Measurements from ENCODE around the gene NXPE2.

The NXPE2 gene

GRCh38 chr11:114679505-114679904 lies 1.2 kb downstream of the NXPE2 start:
- H3K9me3 ChIP-seq (ENCODE audit: severe bottlenecking): no peaks in the 10 kb centered on the region
- H3K4me1 ChIP-seq (ENCODE audit: insufficient read depth, poor library complexity, severe bottlenecking): no peaks in the 10 kb centered on the region
- no peak overlapping the region for H3K4me3 ChIP-seq (ENCODE audit: severe bottlenecking)
- H3K27ac ChIP-seq (ENCODE audit: poor library complexity, severe bottlenecking): no peak overlapping the region
- H3K36me3 ChIP-seq (ENCODE audit: low read depth): no peaks in the 10 kb centered on the region
- DNase-seq (ENCODE audit: low spot score) (no peak), ATAC-seq (ENCODE audit: low read depth) (no peak)
- no peak for TF ChIP-seq CTCF (IDR thresholded peaks at IDR 0.05; ENCODE audit: poor library complexity, severe bottlenecking)
- no peaks in the 10 kb centered on the region for H3K27me3 ChIP-seq (ENCODE audit: insufficient read depth, poor library complexity, severe bottlenecking)

- Histone ChIP-seq H3K27me3 (ENCODE audit: insufficient read depth, poor library complexity, severe bottlenecking) (no peaks in the 10 kb centered on the region), H3K4me3 (ENCODE audit: severe bottlenecking) (no peak overlapping the region), H3K4me1 (ENCODE audit: insufficient read depth, poor library complexity, severe bottlenecking) (no peaks in the 10 kb centered on the region), H3K27ac (ENCODE audit: poor library complexity, severe bottlenecking) (no peak overlapping the region), H3K9me3 (ENCODE audit: severe bottlenecking) (no peaks in the 10 kb centered on the region), H3K36me3 (ENCODE audit: low read depth) (no peaks in the 10 kb centered on the region)
- no peak for ATAC-seq (ENCODE audit: low read depth)
- no peak for DNase-seq (ENCODE audit: low spot score)
- no peak for TF ChIP-seq CTCF (IDR thresholded peaks at IDR 0.05; ENCODE audit: poor library complexity, severe bottlenecking)
Measured at GRCh38 chr11:114683007-114683406, 4.7 kb downstream of the NXPE2 start.

- H3K27ac ChIP-seq (ENCODE audit: poor library complexity, severe bottlenecking): no peak overlapping the region
- no peaks in the 10 kb centered on the region for H3K9me3 ChIP-seq (ENCODE audit: severe bottlenecking)
- H3K27me3 ChIP-seq (ENCODE audit: insufficient read depth, poor library complexity, severe bottlenecking): no peaks in the 10 kb centered on the region
- no peaks in the 10 kb centered on the region for H3K4me1 ChIP-seq (ENCODE audit: insufficient read depth, poor library complexity, severe bottlenecking)
- no peak for TF ChIP-seq CTCF (IDR thresholded peaks at IDR 0.05; ENCODE audit: poor library complexity, severe bottlenecking)
- no peak overlapping the region for H3K4me3 ChIP-seq (ENCODE audit: severe bottlenecking)
- no peaks in the 10 kb centered on the region for H3K36me3 ChIP-seq (ENCODE audit: low read depth)
- ATAC-seq (ENCODE audit: low read depth): no peak
- DNase-seq (ENCODE audit: low spot score): no peak
Measured at GRCh38 chr11:114684636-114685035, 6.3 kb downstream of the NXPE2 start.

GRCh38 chr11:114685097-114685496 lies 6.8 kb downstream of the NXPE2 start:
- H3K9me3 ChIP-seq (ENCODE audit: severe bottlenecking): no peaks in the 10 kb centered on the region
- no peak for ATAC-seq (ENCODE audit: low read depth)

More at GRCh38 chr11:114685097-114685496, 6.8 kb downstream of the NXPE2 start:
- Histone ChIP-seq H3K27ac (ENCODE audit: poor library complexity, severe bottlenecking) (no peak overlapping the region), H3K4me3 (ENCODE audit: severe bottlenecking) (no peak overlapping the region), H3K36me3 (ENCODE audit: low read depth) (no peaks in the 10 kb centered on the region), H3K27me3 (ENCODE audit: insufficient read depth, poor library complexity, severe bottlenecking) (no peaks in the 10 kb centered on the region), H3K4me1 (ENCODE audit: insufficient read depth, poor library complexity, severe bottlenecking) (no peaks in the 10 kb centered on the region)
- no peak for TF ChIP-seq CTCF (IDR thresholded peaks at IDR 0.05; ENCODE audit: poor library complexity, severe bottlenecking)
- no peak for DNase-seq (ENCODE audit: low spot score)

Measured in RWPE2 (cell line).